Measurements from ENCODE around the gene ARL2.

DNA sequence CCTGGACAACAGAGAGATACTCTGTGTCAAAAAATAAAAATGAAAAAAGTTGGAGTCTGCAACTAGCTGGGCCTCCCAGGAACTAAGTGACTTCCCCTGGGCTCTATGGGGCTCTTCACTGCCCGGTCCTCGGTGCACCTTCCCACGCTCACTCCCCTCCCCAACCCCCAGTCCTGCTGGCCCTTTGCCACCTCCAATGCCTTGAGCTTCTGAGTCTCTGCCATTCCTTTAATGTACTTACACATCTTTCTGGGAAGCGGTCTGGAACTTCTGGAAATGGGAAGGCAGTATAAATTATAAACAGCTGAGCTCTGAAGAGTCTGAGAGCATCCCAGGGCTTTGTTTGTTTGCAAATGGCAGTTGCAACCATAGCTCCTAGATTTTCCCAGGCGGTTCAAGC is 11.3 kb upstream of the ARL2 start:
- TF ChIP-seq CTCF (conservative IDR thresholded peaks at IDR 0.05; ENCODE audit: low read depth, low read length) (no peak), EZH2 (IDR thresholded peaks at IDR 0.05; ENCODE audit: borderline replicate concordance, low read depth, low read length, poor library complexity, severe bottlenecking) (no peak)

Data from A673 (cell line).